Measurements from ENCODE around the gene CNTLN.
"Not testable (repeated sequence)": the region's sequence is repeated elsewhere in the genome, so short reads cannot be mapped to it uniquely, and the experiment has no call there.

The CNTLN gene

DNA sequence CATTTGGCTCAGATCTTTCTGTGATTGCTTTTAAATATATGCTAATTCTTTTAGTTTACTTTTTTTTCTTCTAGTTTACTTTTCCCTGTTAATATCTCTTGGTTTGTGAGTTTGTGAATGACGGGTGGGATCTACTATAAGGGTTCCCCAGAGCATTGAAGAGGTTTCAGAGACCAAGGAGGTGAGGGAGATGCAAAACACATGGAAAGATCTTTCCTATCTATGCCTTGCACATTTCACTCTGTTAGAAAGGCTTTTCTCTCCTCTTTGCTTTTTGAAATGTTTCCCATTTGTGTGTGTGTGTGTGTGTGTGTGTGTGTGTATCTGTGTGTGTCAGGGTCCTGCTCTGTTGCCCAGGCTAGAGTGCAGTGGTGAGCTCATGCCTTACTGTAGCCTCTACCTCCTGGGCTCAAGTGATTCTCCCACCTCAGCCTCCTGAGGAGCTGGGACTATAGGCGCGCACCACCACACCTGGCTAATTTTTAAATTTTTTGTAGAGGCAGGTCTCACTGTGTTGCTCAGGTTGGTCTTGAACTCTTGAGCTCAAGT lies 50.7 kb downstream of the CNTLN start:
- DNase-seq (ENCODE audit: low read depth, low spot score) = no peak

DNA sequence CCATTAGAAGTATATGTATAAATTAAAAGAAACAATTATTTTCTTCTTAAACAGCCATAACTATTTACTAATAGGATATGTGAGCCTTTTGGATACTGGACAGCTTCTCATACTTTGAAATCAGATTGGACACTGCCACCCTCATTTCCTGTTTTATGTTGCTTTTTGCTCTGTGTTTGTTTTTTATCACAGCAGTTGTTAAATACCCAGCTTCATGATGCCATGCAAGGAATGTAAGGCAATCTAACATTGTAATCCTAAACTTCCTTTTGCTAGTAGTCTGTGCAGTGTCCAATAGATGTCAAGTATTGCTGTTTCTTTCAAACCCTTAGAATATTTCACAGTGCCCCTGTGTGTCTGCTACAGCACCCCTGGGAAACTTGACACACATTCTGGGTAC lies 56.2 kb downstream of the CNTLN start:
- DNase-seq (ENCODE audit: low read depth, low spot score) = no peak

GRCh38 chr9:17204611-17205152 lies 69.8 kb downstream of the CNTLN start:
- no peak for DNase-seq (ENCODE audit: low read depth, low spot score)

DNA sequence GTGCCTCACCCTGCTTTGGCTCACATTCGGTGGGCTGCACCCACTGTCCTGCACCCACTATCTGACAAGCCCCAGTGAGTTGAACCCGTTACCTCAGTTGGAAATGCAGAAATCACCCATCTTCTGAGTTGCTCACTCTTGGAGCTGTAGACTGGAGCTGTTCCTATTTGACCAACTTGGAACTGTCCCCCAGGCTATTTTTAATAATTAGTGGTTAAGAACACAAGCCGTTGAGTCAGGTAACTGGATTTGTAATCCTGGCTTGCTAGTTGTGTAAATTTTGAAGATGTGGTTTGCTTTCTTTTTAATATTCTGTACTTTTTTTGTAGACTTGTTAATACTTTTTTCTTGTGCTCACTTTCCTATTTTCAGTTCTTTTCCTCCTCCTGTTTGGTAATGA lies 81.2 kb downstream of the CNTLN start:
- DNase-seq (ENCODE audit: low read depth, low spot score) = no peak

GRCh38 chr9:17216646-17217045 lies 81.8 kb downstream of the CNTLN start:
- no peak for DNase-seq (ENCODE audit: low read depth, low spot score)

DNA sequence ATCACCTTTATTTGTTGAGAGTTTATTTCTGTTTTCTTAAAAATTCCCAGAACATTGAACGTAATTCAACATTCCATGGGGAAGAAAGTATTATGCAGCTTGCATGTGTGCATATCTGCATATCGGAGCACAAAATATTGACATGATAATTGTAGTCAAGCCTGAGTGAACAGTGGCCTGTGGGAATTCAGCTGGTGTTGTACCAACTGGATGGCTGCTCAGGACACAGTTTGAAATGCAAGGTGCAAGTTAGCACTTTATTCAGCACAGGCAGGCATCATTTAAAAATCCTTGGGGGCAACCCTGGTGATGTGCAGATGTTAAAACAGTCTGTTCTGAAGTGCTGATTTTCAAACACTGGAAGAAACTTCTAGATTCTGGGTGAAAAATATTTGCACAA lies 82.4 kb downstream of the CNTLN start:
- no peak for DNase-seq (ENCODE audit: low read depth, low spot score)

GRCh38 chr9:17219261-17219660 lies 84.4 kb downstream of the CNTLN start:
- no peak for DNase-seq (ENCODE audit: low read depth, low spot score)

DNA sequence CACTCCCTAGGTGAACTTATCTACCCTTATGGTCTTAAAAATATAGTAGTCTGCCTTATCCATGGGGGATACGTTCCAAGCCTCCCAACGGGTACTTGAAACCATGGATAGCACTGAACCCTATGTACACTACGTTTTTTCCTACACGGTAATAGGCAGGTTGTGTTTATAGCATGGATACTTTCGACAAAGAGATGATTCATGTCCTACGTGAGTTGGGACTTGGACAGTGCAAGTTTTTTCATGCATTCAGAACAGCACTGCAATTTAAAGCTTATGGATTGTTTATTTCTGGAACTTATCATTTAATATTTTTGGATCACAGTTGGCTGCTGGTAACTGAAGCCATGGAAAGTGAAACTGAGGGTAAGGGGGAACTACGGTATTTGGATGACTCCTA lies 88.1 kb downstream of the CNTLN start:
- DNase-seq (ENCODE audit: low read depth, low spot score) = no peak

GRCh38 chr9:17225407-17225806 lies 90.6 kb downstream of the CNTLN start:
- DNase-seq (ENCODE audit: low read depth, low spot score) = no peak

- DNase-seq (ENCODE audit: low read depth, low spot score) = no peak
These were observed 95.2 kb downstream of the CNTLN start for GRCh38 chr9:17229945-17230560.

DNA sequence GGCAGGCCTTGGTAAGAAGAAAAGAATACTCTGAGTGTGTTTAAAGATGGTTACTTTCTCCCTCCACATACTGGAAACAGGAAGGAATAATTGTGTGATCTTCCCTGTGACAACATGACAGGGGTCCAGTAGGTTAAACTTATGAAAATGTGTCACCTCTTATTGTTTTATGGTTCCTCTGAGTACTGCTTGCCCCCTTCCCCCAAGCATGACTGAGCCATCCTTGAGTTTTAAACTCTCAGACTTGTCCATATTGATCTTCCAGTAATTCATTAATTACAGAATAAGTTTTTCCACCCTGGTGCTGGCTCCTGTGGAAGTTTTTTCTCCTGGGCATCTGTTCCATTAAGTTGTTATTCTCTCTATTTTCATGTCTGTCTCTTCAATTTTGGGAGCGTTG lies 95.8 kb downstream of the CNTLN start:
- DNase-seq (ENCODE audit: low read depth, low spot score) = no peak

- DNase-seq (ENCODE audit: low read depth, low spot score) = no peak
These were observed 101.3 kb downstream of the CNTLN start for GRCh38 chr9:17236147-17236546.

DNA sequence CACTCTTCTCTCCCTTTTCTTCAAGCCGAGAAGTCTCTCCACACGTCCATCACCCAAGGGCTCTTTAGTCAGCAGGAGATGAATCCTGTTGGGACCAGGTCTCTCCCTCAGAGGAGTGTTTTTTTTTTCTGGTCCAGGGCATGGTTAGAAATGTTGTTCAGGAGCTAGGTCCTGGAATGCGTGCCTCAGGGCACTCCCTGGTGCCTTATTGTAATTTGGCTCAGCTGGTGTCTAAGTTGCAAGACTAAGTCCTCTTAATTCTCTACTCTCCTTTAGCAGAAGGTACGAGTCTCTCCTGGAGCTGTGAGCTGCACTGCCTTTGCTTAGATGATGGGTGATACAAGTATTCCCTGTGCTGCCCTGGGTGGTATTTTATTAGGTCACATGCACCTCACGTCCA lies 111.9 kb downstream of the CNTLN start:
- no peak for DNase-seq (ENCODE audit: low read depth, low spot score)

DNA sequence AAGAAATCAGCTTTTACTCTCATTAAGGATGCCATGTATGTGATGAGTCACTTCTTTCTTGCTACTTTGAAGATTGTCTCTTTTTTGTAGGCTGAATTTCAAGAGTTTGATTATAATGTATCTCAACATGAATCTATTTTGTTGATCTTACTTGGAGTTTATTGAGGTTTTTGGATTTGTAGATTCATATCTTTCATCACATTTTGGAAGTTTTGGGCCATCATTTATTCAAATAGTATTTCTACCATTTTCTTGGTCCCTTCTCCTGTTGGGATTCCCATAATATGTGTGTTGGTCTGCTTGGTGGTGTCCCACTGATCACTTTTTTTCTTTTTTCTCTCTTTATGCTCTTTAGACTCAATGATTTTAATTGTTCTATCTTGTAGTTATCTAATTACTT lies 116.3 kb downstream of the CNTLN start:
- no peak for DNase-seq (ENCODE audit: low read depth, low spot score)

- not testable (repeated sequence) for DNase-seq (ENCODE audit: low read depth, low spot score)
These were observed 133.8 kb downstream of the CNTLN start for GRCh38 chr9:17268531-17269188.

- DNase-seq (ENCODE audit: low read depth, low spot score) = no peak
These were observed 135.0 kb downstream of the CNTLN start for GRCh38 chr9:17269799-17270198.

DNA sequence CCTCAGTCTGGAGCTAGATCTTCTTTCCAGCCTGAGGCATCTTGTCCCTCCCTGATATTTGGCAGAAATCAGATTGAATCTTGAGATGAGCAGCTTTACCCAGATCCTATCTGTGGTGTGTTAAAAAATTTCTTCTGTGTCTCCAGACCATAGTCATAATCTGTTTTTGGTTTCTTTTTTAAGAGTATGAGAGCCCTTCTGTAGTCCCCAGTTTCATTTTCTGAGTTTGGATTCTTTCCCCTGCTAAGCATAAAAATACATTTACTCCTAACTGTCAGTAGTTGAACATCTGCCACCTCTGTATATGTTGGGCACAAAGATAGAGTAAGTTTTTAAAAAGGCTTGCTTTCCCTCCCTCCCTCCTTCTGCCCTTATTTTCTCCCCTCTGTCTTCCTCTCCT lies 137.7 kb downstream of the CNTLN start:
- DNase-seq (ENCODE audit: low read depth, low spot score) = no peak

- no peak for DNase-seq (ENCODE audit: low read depth, low spot score)
These were observed 145.6 kb downstream of the CNTLN start for GRCh38 chr9:17280350-17281012.

- DNase-seq (ENCODE audit: low read depth, low spot score) = not testable (repeated sequence)
These were observed 155.8 kb downstream of the CNTLN start for GRCh38 chr9:17290673-17291072.

GRCh38 chr9:17291766-17292165 lies 156.9 kb downstream of the CNTLN start:
- DNase-seq (ENCODE audit: low read depth, low spot score) = no peak

GRCh38 chr9:17293685-17294084 lies 158.8 kb downstream of the CNTLN start:
- no peak for DNase-seq (ENCODE audit: low read depth, low spot score)

GRCh38 chr9:17294822-17295624 lies 160.2 kb downstream of the CNTLN start:
- DNase-seq (ENCODE audit: low read depth, low spot score) = no peak
